NCI-H2029 treated with DMSO at 0.1 percent for 48 hours (cell line): ENCODE results near the gene LRRC28.

ENCODE experiments used
- DNase-seq: peaks from one replicate; lab custom pipeline; 2025; lab: John Stamatoyannopoulos, UW

LRRC28 gene

GRCh38 chr15:99416191-99417188, 165.2 kb downstream of the LRRC28 start:
- no peak for DNase-seq

DNA sequence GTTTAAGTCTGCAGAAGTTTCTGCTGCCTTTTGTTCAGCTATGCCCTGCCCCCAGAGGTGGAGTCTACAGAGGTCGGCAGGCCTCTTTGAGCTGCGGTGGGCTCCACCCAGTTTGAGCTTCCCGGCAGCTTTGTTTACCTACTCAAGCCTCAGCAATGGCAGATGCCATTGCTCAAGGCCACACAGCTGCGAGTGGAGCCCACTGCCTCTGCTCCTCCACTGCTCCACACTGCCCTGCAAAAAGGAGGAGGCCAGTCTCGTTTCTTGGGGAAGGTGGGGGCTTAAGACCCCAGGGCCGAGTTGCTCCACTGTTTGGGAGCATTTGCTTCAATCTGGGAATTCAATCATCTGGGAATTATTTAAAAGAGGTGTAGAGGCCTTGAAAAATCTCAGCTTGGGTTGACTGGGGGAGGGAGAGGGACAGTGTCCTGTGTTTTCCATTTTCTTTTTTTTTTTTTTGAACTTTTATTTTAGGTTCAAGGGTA, 169.9 kb downstream of the LRRC28 start:
- DNase-seq, result no peak

GRCh38 chr15:99421758-99422157, 170.5 kb downstream of the LRRC28 start:
- no peak for DNase-seq

DNA sequence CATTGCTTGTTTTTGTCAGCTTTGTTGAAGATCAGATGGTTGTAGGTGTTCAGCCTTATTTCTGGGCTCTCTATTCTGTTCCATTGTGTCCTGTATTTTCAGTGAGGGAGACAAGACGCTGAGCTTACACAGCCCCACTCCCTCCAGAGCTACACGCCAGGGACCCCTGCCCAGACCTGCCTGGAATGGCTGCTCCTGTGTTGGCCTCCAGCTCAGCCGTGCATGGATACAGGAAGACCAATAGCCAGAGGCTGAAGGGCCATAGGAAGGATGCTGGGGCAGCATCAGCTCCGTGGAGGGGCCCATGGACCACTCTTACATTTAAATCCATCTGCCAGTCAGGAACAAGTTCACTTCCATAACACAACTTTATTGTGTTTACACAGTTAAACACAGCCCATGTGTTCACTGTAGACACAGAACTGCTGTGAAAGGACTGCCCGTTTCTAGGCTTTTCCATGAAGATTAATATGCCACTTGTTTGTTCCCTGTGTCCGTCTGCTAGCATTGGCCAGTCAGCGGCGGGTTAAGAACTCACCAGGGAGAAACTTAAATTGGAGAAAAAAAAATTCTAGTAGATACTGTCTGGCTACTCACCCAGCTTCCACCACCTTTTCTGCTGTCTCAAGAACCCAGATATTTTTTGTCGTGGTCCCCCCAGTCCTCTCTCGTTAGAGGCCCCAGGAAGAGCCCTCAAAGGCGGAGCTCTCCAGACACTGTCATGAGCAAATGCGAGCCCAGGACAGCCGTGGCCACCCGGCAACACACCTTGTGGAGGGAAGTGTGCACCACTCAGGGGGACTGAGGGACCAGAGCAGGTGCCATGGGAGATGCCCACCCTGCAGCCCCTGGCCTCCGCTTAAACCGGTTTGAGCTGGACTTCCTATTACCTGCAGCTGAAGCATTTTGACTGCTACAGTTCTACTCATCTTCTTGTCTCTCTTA, 172.2 kb downstream of the LRRC28 start:
- DNase-seq, result no peak

DNA sequence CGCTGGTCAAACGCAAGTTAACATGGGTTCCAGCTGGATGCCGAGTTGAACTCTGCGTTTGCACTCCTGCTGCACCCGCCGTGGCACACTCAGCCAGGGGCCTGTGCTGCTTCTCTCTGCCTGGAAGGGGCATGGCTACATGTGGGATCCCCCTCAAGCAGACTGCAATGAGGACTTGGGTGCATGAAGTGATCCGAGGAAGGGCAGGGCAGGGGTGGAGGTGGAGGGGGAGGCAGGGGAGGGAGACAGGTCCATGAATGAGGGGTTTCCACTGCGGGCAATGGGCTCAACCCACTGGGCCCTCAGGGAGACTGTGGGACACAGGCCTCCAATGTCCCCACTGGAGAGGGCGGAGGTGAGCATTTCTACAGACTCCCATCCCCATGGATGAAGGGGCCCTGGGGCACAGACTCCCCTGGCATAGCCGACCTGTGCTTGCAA, 172.9 kb downstream of the LRRC28 start:
- DNase-seq, result no peak

GRCh38 chr15:99424978-99425656, 173.8 kb downstream of the LRRC28 start:
- DNase-seq, result no peak

DNA sequence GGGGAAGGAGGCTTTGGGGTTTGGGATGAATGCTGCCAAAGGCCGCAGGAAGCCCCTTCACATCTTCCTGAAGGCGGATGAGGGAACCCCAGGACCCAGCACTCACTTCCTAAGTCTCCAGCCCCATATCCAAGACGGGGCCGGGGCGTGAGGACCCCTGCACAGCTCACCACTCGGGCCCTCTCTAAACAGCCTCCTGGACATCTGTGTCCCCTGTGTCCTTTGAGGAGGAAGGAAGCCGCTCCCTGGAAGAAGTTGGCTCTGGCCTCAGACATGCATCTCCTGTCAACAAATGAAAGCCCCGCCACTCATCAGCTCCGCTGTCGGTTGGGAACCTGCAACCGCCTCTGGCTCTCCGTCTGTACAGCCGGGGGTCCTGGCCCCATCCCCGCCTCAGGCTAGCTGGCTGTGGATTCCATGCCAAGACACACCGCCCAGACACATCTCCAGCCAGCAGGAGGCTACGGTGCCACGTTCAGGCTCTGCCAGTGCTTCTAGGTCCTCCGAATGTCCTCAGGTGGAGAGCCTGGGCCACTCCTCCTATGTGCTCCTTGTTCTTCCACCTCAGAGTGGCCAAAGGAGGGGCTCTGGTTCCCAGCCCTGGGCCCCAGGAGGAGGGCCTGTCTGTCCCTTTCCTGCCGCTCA, 174.5 kb downstream of the LRRC28 start:
- DNase-seq, result no peak

GRCh38 chr15:99426431-99427105, 175.3 kb downstream of the LRRC28 start:
- DNase-seq, result no peak

DNA sequence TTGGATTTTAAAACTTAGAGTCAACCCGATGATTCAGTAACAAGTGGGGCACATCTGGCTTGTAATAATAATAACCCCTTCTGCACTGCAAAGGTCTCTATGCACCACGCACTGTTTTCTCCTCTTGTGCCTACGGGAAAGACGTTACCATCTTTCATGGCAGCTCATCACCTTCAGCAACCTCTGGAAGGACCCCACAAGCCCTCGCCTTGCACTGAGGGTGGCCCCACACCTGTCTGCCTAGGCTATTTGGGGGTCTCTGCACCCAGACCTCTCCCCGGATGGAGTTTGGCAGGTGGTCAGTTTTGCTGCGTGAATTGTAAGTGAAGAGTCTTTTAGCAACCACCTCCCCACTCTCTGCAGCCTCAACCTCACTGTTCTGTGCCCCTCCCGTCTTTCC, 175.9 kb downstream of the LRRC28 start:
- DNase-seq, result no peak

GRCh38 chr15:99427668-99428361, 176.5 kb downstream of the LRRC28 start:
- DNase-seq, result no peak

- DNase-seq, result no peak
These were observed 178.4 kb downstream of the LRRC28 start for GRCh38 chr15:99429681-99430081.

DNA sequence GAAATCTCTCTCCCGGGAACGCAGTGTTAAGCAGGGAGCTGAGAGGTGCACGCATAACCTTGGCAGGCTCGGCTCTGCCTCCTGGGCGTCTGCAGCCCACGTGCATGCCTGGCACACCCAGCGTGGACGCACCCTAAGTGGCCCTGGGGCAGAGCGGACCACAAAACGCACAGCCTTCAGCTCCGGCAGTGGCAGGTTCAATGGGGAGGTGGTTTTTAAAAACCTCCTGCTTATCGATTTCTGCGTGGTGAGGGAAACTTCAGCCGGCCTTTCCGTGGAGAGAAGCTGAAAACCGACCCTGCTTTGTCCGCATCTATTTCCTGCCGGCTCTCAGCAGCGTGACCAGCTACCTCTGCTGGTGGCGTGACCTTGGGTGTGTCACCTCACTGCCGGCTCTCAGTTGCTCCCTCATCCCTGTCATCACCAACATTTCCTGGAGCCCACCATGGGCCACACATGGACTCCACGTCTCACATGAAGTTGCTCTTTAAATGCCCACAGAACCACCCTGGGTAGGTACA, 179.7 kb downstream of the LRRC28 start:
- no peak for DNase-seq

DNA sequence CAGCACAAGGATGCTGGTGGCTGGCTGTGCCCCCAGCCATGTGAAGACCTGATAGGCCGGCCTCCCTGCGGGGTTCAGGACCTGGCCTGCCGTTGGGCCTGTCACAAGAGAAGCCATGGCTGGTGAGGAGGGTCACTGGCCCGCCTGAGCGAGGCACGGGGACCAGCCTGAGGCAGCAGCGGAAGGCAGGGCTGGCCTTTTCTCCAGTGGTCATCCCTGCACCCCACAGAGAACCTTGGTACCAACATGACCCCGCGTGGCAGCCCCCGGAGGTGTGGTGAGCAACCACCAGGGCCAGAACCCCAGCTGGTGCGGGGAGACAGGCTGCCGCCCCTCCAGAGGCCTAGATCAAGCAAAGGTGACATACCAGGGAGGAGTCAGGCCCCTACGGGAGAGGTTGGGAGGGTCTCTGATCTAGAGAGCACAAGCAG, 180.4 kb downstream of the LRRC28 start:
- DNase-seq, result no peak

- DNase-seq, result no peak
These were observed 181.2 kb downstream of the LRRC28 start for GRCh38 chr15:99432271-99433025.

DNA sequence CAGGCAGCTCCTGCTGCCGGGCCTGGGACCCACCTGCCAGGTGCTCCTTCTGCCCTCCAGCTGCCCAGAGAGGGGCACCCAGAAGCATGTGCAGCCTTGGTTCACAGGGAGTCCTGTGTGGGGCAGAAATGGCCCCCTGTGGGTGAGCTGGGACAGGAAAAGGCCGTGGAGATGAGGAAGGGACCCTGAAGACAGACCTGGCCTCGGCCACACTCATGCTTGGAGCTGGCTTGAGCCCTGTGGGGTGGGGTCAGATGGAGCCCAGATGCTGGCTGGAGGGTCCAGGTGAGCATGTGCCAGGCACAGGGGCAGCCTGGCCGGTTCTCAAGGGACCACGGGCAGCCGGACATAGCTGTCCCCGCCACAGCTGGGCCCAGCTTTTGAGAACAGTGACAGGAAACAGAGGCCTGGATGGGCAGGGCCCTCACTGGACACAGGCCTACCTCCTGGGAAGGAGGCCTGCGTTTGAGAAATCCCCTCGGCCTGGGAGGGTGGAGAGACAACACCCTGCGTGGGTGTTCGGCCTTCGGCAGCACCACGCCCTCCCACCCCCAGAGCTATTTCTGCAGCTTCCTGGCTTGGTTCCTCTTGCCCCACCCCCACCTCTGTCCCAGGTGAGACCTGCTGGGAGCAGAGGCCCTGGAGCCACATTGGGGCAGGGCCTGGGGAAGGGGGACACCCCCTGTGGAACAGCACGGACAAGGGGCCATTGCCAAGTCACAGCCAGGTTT, 181.9 kb downstream of the LRRC28 start:
- no peak for DNase-seq

DNA sequence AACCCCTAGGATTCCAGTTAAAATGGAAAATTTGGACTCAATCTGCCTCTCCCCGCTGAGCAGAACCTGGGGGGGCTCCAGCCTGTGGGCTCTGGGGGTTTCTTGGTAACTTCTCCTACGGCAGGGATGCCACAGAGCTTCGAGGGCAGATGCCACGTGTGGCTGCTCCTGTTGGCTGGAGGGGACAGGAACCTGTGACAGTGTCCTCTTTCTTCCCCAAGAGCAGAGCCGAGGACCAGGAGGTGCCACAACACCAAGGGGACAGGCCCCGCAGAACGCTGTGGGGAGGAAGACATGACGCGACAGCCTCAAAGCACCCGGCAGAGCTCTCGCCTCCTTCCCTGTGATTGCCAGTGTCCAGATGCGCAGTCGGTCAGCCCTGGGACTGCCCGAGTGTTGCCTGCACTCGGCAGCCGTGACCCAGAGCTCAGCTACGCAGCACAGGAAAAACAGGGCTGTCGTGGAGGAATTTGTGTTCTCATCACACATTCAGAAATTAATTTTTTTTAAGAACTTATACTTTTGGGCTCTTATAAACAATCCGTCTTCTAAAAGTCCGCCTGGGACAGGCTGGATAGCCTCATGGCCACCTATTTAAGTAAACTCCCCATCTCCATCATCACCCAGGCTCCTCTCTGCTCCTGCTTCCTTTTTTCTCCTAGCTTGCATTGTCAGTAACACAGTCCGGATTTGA, 182.6 kb downstream of the LRRC28 start:
- no peak for DNase-seq

DNA sequence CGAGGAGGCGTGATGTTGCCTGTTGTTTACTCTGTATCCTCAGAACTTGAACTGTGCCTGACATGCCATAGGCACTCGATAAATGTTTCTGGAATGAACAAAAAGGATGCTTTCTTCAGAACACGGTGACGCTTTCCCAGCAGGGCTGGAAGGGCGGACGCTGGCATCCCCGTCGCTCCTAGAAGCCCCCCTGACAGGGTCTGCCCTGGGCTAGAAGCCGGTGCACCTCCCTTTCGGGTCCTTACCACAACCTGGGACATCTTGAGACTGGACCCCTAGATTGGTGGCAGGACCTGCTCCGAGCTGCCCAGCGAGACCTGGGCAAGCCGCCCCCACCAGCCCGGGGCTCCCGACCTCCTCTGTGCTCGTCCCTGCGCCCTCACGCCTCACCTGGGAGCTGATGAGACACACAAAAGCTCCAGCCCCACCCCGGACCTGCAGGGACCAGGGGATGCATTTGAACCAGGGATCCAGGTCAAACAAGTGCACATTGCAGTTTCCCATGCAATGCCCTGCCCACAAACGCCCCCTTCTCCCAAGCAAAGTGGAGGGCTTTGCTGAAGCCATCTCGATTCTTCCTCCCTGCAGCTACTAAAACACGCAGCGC, 183.3 kb downstream of the LRRC28 start:
- no peak for DNase-seq
